ENCODE results near the gene GPR152. TPM values are rescaled to one million over a fixed set of nuclear protein-coding genes. Genes with fewer than 3 reads are reported as not detected.

GPR152 gene
- total and polyA plus RNA-seq, 2 of the 8 experiments (the other 6 are each of a cell fraction or from before 2014, with no cell fraction given), result not detected

GRCh38 chr11:67501854-67502253 lies 49.3 kb upstream of the GPR152 start:
- Histone ChIP-seq H3K27ac (ENCODE audit: low read depth, low read length) (no peak overlapping the region), H3K9me3 (ENCODE audit: insufficient read depth in 2 of 2, low read depth in 1 of 2, low read length in 1 of 2) (no peaks in the 10 kb centered on the region), H3K4me1 (replicated peaks in 1 of 4; ENCODE audit: control insufficient read depth in 3 of 4, insufficient read depth in 4 of 4, low read length in 3 of 4) (peaks cover 0 to 20% (median 7%) of the 10 kb centered on the region in 4 experiments; a peak in 5 of 7 replicates), H3K27me3 (replicated peaks in 1 of 4; ENCODE audit: control insufficient read depth in 3 of 4, extremely low read depth in 1 of 4, insufficient read depth in 3 of 4, low read length in 3 of 4) (peaks cover 0 to 8% (median 4%) of the 10 kb centered on the region in 4 experiments; a peak in 3 of 7 replicates), H3K23me2 (ENCODE audit: low read depth, low read length) (peaks cover 14% of the 10 kb centered on the region; the same call in 1 of the 2 replicates), H4K91ac (replicated peaks; ENCODE audit: insufficient read length, low read length) (no peak overlapping the region), H2BK15ac (ENCODE audit: low read length) (no peak overlapping the region), H3K4me2 (ENCODE audit: insufficient read depth in 1 of 2, low read depth in 2 of 2, low read length in 2 of 2) (no peak overlapping the region), H2BK20ac (ENCODE audit: low read length) (no peak overlapping the region), H2BK5ac (ENCODE audit: low read depth, low read length) (no peak overlapping the region), H4K8ac (ENCODE audit: extremely low read depth, insufficient read depth, low read length) (no peak overlapping the region), H3K79me1 (ENCODE audit: low read depth, low read length) (no peaks in the 10 kb centered on the region), H3K36me3 (ENCODE audit: control insufficient read depth in 2 of 4, insufficient read depth in 4 of 4, low read length in 3 of 4) (peaks cover 0 to 8% (median 4%) of the 10 kb centered on the region in 4 experiments; a peak in 5 of 8 replicates), H3K56ac (replicated peaks; ENCODE audit: insufficient read length, low read depth, low read length) (no peak overlapping the region), H3K9ac (replicated peaks in 1 of 4; ENCODE audit: extremely low read depth in 1 of 4, low read depth in 3 of 4, low read length in 3 of 4) (no peak overlapping the region), H3K4ac (replicated peaks; ENCODE audit: insufficient read length, low read depth, low read length) (no peak overlapping the region), H3K4me3 (ENCODE audit: extremely low read depth in 1 of 4, insufficient read depth in 2 of 4, low read depth in 3 of 4, low read length in 4 of 4) (no peak overlapping the region), H3K14ac (ENCODE audit: insufficient read length) (no peak overlapping the region), H4K20me1 (replicated peaks in 1 of 2; ENCODE audit: control insufficient read depth in 1 of 2, insufficient read depth in 2 of 2, low read length in 2 of 2) (peaks cover 3 to 13% of the 10 kb centered on the region in 2 experiments), H2BK12ac (ENCODE audit: low read depth, low read length) (no peak overlapping the region), H3K18ac (ENCODE audit: extremely low read depth, low read length) (no peak overlapping the region), H3K23ac (ENCODE audit: insufficient read length) (no peak overlapping the region), H3K79me2 (ENCODE audit: control insufficient read depth in 1 of 2, insufficient read depth in 2 of 2, low read length in 2 of 2) (0 out of 4 replicates have a peak, but pooled peaks cover 0 to 4% of the 10 kb centered on the region in 2 experiments), H4K5ac (ENCODE audit: insufficient read length, low read depth, low read length) (no peak overlapping the region), H2AFZ (ENCODE audit: low read length) (no peak overlapping the region), H2BK120ac (replicated peaks; ENCODE audit: low read depth, low read length) (no peak overlapping the region), H2AK5ac (ENCODE audit: low read depth, low read length) (no peak overlapping the region)
- DNase-seq (ENCODE audit: low read depth in 1 of 2, low spot score in 2 of 2) (no peak), FAIRE-seq (no peak)
- POLR2A ChIA-PET (ENCODE audit: partially characterized antibody), result interaction anchor here (1.3 kb wide), 1 partner anchor 11 kb away, joined by 3 read pairs; no protein-coding TSS in a partner anchor
- TF ChIP-seq SIRT6 (IDR thresholded peaks at IDR 0.05; ENCODE audit: low read length) (no peak), SIX5 (IDR thresholded peaks at IDR 0.05; ENCODE audit: low read depth, low read length) (no peak), EZH2 (IDR thresholded peaks at IDR 0.05; ENCODE audit: low read depth, low read length, severe bottlenecking) (no peak), TBP (IDR thresholded peaks at IDR 0.05; ENCODE audit: low read depth, low read length) (no peak), SAP30 (IDR thresholded peaks at IDR 0.05; ENCODE audit: insufficient read depth, insufficient replicate concordance, low read length) (no peak), MAFK (IDR thresholded peaks at IDR 0.05; ENCODE audit: low read depth, low read length) (no peak)
- 94% methylated on average over 12 of the region's 18 CpGs; no CpG with 5 or more reads in 1 of the 2 experiments for WGBS, 2 experiments (ENCODE audit: extremely low coverage in 1 of 2, insufficient coverage in 1 of 2, insufficient read length in 1 of 2, insufficient replicate concordance in 2 of 2, low coverage in 1 of 2, low lambda C conversion rate in 2 of 2, missing lambda C conversion rate in 1 of 2)
- CTCF ChIA-PET (ENCODE audit: partially characterized antibody), result interaction anchor here (1.2 to 1.4 kb wide), 3 partner anchors 9 to 113 kb away, joined by 3 to 4 read pairs (median 4); no protein-coding TSS in a partner anchor

Data from H1 (cell line).